ENCODE data around the gene ANKRD11.

DNA sequence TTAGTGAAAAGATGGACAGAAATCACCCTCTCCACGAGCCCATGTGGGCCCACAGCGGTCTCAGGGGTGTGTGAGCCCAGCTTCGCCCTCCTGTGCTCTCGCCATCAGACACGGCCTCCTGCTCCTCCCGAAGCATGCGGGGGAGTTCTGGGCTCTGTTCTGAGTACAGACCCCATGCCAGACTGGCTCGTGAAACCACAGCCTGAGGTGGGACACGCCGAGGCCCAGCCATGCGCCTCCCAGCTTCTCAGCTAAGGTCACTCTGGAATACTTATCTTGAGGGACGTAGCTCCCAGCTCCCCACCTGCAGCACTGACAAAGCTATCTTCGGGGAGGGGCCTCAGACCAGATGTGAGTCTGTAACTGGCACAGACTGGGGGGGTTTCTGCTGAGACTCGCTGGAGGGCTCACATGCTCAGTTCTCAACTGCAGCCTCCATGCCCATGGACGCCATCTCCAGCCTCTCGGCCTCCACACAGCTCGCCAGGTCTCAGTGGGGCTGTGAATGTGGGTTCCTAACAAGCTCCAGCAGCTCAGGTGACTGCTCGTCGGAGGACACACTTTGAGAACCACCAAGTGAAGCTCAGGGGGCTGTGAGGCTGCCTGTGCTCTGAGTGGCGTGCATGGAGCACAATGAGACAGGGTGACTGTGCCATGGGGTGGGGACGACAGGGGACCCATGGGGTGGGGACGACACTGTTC, 177.6 kb downstream of the ANKRD11 start:
- TF ChIP-seq, protein P1, sequence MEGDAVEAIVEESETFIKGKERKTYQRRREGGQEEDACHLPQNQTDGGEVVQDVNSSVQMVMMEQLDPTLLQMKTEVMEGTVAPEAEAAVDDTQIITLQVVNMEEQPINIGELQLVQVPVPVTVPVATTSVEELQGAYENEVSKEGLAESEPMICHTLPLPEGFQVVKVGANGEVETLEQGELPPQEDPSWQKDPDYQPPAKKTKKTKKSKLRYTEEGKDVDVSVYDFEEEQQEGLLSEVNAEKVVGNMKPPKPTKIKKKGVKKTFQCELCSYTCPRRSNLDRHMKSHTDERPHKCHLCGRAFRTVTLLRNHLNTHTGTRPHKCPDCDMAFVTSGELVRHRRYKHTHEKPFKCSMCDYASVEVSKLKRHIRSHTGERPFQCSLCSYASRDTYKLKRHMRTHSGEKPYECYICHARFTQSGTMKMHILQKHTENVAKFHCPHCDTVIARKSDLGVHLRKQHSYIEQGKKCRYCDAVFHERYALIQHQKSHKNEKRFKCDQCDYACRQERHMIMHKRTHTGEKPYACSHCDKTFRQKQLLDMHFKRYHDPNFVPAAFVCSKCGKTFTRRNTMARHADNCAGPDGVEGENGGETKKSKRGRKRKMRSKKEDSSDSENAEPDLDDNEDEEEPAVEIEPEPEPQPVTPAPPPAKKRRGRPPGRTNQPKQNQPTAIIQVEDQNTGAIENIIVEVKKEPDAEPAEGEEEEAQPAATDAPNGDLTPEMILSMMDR (optimal IDR thresholded peaks at IDR 0.05 in 1 of 3, IDR thresholded peaks at IDR 0.05 in 1 of 3, conservative IDR thresholded peaks at IDR 0.05 in 1 of 3; ENCODE audit: extremely low read depth in 1 of 3, insufficient read depth in 2 of 3, low read length in 3 of 3), result no peak
- TF ChIP-seq EZH2 (IDR thresholded peaks at IDR 0.05; ENCODE audit: low read length), result no peak
